GM12878 (cell line): ENCODE data around the gene FPR1.

Experiments
- CTCF ChIP-seq, 3 experiments: IDR thresholded peaks in 2 of 3; conservative IDR thresholded peaks in 1 of 3; 2 replicates each; pipeline ENCODE4 v1.5.1; 2011; ENCODE audit warnings: low read depth in 3 of 3, low read length in 3 of 3, mild to moderate bottlenecking in 3 of 3, control low read depth in 2 of 3, moderate library complexity in 2 of 3, inconsistent platforms in 1 of 3, mixed read lengths in 1 of 3; ENCODE audit not compliant: control insufficient read depth in 2 of 3, insufficient read depth in 1 of 3; ENCODE audit errors: extremely low read depth in 1 of 3
- TAF1 ChIP-seq: IDR thresholded peaks from 2 replicates; pipeline ENCODE4 v1.6.1; 2011; ENCODE audit warnings: mild to moderate bottlenecking, low read depth, low read length, borderline replicate concordance

DNA sequence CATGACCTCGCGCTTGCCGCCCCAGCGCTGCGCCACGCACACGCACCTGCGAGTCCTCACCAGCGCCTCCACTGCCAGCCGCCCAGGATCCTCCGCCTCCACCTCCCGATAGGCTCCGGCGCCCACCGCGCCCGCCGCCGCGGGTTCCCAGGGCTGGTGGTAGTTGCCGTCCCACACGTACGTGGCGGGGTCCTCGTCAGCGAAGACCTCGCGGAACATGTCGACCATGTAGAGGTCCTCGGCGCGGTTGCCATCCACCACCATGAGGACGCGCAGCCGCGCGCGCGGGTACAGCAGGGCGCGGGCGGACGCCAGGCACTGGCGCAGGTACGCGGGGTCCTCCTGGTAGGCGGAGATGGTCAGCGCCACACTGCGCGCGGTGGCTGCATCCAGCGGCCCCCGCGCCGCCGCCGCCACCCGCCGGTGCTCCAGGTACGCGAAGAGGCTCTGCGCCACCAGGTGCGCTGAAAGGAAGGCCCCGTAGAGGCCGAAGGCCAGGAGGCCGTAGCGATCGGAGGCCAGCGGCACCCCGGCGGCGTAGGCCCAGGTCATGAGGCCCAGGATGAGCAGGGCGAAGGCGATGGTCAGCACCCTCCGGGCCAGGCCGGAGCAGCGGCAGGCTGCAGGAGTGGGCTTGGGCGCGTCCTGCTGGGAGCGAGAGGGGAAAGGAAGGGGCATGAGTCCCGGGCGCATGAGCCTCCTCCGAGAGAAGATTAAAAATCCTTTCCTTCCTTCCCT lies 32.3 kb downstream of the FPR1 start:
- TF ChIP-seq CTCF (IDR thresholded peaks at IDR 0.05 in 2 of 3, conservative IDR thresholded peaks at IDR 0.05 in 1 of 3; ENCODE audit: control insufficient read depth in 2 of 3, extremely low read depth in 1 of 3, insufficient read depth in 1 of 3, low read depth in 3 of 3, low read length in 3 of 3) (no peak), TAF1 (no peak)
